SK-N-MC (cell line): ENCODE results near the gene ENO2.

Source experiments
- EZH2 ChIP-seq: fragments of 200-600 bp; sonication (generic); IDR thresholded peaks from one replicate; pipeline ENCODE4 v1.6.1; 2017; ENCODE audit warnings: antibody characterized with exemption
- FOXP2 ChIP-seq: optimal IDR thresholded peaks from 2 replicates; pipeline ENCODE3; 2011; ENCODE audit warnings: mild to moderate bottlenecking, moderate library complexity; ENCODE audit not compliant: insufficient read depth; ENCODE audit errors: extremely low read length, control extremely low read depth
- POLR2AphosphoS5 ChIP-seq: IDR thresholded peaks from 2 replicates; pipeline ENCODE4 v1.6.1; 2012; ENCODE audit warnings: mild to moderate bottlenecking, low read depth, low read length, borderline replicate concordance

DNA sequence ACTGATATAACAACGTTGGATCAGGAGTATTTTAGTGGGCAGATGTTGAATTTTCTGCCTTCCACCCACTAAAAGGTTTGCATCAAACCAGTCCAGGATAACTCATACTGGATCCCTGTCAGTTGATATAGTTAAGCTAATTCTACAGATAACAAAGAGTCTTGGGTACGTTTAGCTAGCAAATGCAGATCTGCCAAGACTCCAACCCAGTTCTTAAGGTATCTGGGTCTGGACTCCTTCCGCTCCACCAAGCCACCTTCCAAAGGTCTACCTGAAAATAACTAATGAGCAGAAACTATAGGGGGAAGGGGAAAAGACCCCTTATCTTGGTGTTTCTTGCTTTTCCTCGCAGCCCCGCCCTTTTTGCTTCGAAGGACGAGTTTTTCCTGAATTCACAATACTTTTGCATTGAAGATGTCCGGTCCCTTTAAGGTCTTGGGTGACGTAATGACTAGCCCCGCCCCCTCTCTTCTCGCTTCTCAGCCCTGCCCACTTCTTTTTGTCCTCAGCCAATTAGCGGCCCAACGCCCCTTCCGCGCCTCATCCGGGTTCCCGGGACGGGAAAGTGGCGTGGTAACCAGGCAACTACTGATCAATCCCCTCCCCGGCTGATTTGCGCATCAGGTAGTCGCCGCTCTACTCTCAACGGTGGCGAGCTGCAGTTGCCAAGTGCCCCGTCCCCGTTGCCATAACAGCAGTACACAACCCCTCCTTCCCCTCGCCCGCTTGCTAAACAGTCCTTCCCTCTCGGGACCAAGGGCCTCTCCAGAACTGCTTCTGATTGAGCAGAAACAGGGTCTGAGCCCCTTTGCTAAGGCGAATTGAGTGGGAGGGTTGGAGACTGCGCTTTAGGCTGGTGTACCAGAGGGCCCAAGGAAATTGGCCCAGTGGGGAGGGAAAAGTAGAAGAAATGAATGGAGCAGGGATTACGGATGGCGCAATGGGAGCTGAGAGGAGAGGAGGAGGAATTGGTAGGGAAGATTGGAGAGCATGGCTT lies 9.8 kb upstream of the ENO2 start, which contains the start of gene LRRC23:
- TF ChIP-seq EZH2 (no peak), POLR2AphosphoS5 (peak; percentile 73; the same call in 1 of the 2 replicates), FOXP2 (no peak)
